NCI-H1048 (cell line): ENCODE data around the gene GBX1.

Experiments
- DNase-seq: peaks from one replicate; lab custom pipeline; 2025; lab: John Stamatoyannopoulos, UW

Gene GBX1

GRCh38 chr7:151139071-151139790, 28.3 kb downstream of the GBX1 start:
- no peak for DNase-seq

- no peak for DNase-seq
Observed at GRCh38 chr7:151138153-151138851, 29.2 kb downstream of the GBX1 start.

GRCh38 chr7:151137791-151138152, 29.7 kb downstream of the GBX1 start:
- DNase-seq = no peak

- DNase-seq = no peak
Observed at GRCh38 chr7:151137076-151137675, 30.3 kb downstream of the GBX1 start.

- DNase-seq = no peak
Observed at GRCh38 chr7:151135866-151136843, 31.3 kb downstream of the GBX1 start.

GRCh38 chr7:151135525-151135845, 32.0 kb downstream of the GBX1 start:
- no peak for DNase-seq

- DNase-seq = no peak
Observed at GRCh38 chr7:151134743-151135524, 32.6 kb downstream of the GBX1 start.

GRCh38 chr7:151133986-151134742, 33.3 kb downstream of the GBX1 start:
- DNase-seq = no peak

GRCh38 chr7:151133266-151133985, 34.1 kb downstream of the GBX1 start:
- DNase-seq = no peak

- no peak for DNase-seq
Observed at GRCh38 chr7:151132461-151133205, 34.9 kb downstream of the GBX1 start.

GRCh38 chr7:151131592-151132293, 35.8 kb downstream of the GBX1 start:
- no peak for DNase-seq

GRCh38 chr7:151131224-151131591, 36.3 kb downstream of the GBX1 start:
- DNase-seq = no peak

GRCh38 chr7:151130741-151131157, 36.7 kb downstream of the GBX1 start:
- no peak for DNase-seq

- no peak for DNase-seq
Observed at GRCh38 chr7:151129960-151130591, 37.4 kb downstream of the GBX1 start.

- no peak for DNase-seq
Observed at GRCh38 chr7:151129117-151129959, 38.2 kb downstream of the GBX1 start.

- no peak for DNase-seq
Observed at GRCh38 chr7:151128716-151129115, 38.8 kb downstream of the GBX1 start.

- DNase-seq = no peak
Observed at GRCh38 chr7:151128144-151128543, 39.4 kb downstream of the GBX1 start.
